Panc1 (cell line): ENCODE data around the gene SPTBN4.
"Not testable (repeated sequence)": the region's sequence is repeated elsewhere in the genome, so short reads cannot be mapped to it uniquely, and the experiment has no call there.

Source experiments
- POLR2AphosphoS5 ChIP-seq: IDR thresholded peaks from 2 replicates; pipeline ENCODE4 v1.6.1; 2012; ENCODE audit warnings: mild to moderate bottlenecking, low read depth, low read length, moderate library complexity
- REST ChIP-seq, 2 experiments: IDR thresholded peaks; 2 replicates each; pipeline ENCODE4 v1.6.1; 2011 to 2012; ENCODE audit warnings: low read depth in 2 of 2, control low read depth in 1 of 2, low read length in 1 of 2, mild to moderate bottlenecking in 1 of 2, moderate library complexity in 1 of 2; ENCODE audit not compliant: insufficient read depth in 1 of 2
- SIN3A ChIP-seq: IDR thresholded peaks from 2 replicates; pipeline ENCODE4 v1.6.1; 2012; ENCODE audit warnings: low read depth, mild to moderate bottlenecking, low read length, moderate library complexity, borderline replicate concordance; ENCODE audit not compliant: insufficient read depth
- TCF7L2 ChIP-seq: IDR thresholded peaks from 2 replicates; pipeline ENCODE4 v1.6.1; 2011; ENCODE audit warnings: mild to moderate bottlenecking, low read depth, low read length, inconsistent platforms
- TF ChIP-seq, protein P1 (sequence below): fragments of 450-650 bp; IDR thresholded peaks from 2 replicates; pipeline ENCODE4 v1.5.1; 2017; ENCODE audit warnings: mild to moderate bottlenecking

GRCh38 chr19:40428197-40428596 is 38.6 kb upstream of the SPTBN4 start:
- not testable (repeated sequence) for TF ChIP-seq POLR2AphosphoS5; TCF7L2; REST (IDR thresholded peaks at IDR 0.05; ENCODE audit: insufficient read depth in 1 of 2, low read depth in 2 of 2, low read length in 1 of 2); SIN3A
- TF ChIP-seq, protein P1, sequence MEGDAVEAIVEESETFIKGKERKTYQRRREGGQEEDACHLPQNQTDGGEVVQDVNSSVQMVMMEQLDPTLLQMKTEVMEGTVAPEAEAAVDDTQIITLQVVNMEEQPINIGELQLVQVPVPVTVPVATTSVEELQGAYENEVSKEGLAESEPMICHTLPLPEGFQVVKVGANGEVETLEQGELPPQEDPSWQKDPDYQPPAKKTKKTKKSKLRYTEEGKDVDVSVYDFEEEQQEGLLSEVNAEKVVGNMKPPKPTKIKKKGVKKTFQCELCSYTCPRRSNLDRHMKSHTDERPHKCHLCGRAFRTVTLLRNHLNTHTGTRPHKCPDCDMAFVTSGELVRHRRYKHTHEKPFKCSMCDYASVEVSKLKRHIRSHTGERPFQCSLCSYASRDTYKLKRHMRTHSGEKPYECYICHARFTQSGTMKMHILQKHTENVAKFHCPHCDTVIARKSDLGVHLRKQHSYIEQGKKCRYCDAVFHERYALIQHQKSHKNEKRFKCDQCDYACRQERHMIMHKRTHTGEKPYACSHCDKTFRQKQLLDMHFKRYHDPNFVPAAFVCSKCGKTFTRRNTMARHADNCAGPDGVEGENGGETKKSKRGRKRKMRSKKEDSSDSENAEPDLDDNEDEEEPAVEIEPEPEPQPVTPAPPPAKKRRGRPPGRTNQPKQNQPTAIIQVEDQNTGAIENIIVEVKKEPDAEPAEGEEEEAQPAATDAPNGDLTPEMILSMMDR = not testable (repeated sequence)
